IPS-18c (cell line): ENCODE data around the gene RABEP2.
"Not testable (repeated sequence)": the region's sequence is repeated elsewhere in the genome, so short reads cannot be mapped to it uniquely, and the experiment has no call there.

ENCODE experiments used
- H3K4me3 ChIP-seq: 2 replicates; pipeline ENCODE4 v1.7.0; 2013; ENCODE audit warnings: low read depth, mild to moderate bottlenecking, low read length, moderate library complexity; ENCODE audit not compliant: insufficient read depth
- H3K9me3 ChIP-seq: one replicate; pipeline ENCODE4 v1.6.1; 2013; ENCODE audit warnings: mild to moderate bottlenecking, low read length, moderate library complexity; ENCODE audit not compliant: control insufficient read depth, insufficient read depth

The RABEP2 gene

GRCh38 chr16:28891964-28892890 is 32.8 kb downstream of the RABEP2 start:
- Histone ChIP-seq H3K4me3 (no peak overlapping the region), H3K9me3 (no peaks in the 10 kb centered on the region)

- H3K9me3 ChIP-seq, H3K4me3 ChIP-seq: not testable (repeated sequence)
Observed at GRCh38 chr16:28890355-28890754, 34.7 kb downstream of the RABEP2 start.

DNA sequence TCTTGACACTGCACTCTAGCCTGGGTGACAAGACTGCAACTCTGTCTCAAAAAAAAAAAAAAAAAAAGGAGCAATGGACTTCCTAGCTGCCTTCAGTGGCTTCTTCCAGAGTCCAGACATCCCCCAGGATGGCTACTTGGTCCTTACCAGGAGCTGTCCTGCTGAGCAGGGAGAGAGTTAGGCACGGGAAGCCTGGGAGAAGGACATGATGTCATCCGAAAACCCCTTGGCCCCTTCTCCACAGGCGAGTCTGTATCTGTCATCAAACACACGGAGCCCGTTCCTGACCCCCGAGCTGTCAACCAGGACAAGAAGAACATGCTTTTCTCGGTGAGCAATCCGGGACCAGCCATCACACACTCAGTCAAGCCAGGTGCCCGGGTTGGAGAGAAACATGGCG is 38.1 kb downstream of the RABEP2 start:
- no peaks in the 10 kb centered on the region for H3K9me3 ChIP-seq
- H3K4me3 ChIP-seq, result no peak overlapping the region

DNA sequence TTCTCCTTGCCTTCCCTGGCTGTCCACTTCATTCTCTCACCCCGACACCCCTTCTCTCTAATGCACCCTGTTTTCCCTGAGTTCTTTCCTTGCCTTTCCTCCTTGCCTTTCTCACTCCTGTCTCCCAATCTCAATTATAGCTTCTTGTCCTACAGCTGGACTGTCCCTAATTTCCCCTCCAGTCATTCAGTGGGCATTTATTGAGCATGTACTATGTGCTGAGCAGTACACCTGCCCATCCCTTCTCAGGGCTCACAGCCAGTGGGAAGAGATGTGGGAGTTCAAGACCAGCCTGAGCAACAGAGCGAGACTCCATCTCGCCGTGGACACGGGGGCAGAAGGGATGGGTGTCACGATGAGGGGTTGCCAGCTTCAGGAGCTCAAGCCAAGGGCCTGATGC is 41.0 kb downstream of the RABEP2 start:
- Histone ChIP-seq H3K9me3 (no peaks in the 10 kb centered on the region), H3K4me3 (no peak overlapping the region)

DNA sequence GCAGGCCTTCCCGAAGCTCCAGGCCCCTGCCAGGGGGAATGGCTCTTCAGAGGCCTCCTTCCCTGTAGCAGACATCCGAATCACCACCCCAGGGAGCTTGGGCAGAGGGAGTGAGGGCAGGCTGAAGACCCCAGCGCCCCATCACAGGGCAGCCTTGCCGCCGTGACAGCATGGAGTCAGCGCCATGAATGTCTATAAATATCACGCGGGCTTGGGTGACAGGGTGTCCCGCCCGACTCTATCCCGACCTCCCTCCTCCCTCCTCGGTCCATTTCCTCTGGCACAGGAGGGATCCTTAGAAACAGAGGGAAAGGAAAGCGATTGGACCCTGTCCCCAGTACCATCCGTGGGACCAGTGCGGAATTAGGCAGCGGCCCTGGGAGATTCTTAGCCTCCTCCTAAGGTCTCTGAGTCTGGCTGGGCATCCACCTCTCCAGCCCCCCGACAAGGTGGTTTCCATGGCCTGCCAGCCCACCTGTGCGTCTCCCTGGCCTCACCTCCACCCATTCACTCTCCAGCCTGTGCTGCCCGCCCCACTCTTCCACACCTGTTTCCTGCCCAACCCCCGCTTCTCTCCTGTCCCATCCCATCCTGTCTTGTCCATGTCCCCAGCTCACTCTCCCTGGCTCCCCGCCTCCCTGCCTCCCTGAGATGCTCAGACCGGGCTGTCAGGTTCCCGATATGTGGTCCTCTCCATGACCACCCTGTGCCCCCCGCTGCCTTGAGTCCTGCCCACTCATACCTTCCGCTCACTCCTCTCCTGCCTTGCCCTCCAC is 41.6 kb downstream of the RABEP2 start:
- Histone ChIP-seq H3K9me3 (no peaks in the 10 kb centered on the region), H3K4me3 (no peak overlapping the region)

DNA sequence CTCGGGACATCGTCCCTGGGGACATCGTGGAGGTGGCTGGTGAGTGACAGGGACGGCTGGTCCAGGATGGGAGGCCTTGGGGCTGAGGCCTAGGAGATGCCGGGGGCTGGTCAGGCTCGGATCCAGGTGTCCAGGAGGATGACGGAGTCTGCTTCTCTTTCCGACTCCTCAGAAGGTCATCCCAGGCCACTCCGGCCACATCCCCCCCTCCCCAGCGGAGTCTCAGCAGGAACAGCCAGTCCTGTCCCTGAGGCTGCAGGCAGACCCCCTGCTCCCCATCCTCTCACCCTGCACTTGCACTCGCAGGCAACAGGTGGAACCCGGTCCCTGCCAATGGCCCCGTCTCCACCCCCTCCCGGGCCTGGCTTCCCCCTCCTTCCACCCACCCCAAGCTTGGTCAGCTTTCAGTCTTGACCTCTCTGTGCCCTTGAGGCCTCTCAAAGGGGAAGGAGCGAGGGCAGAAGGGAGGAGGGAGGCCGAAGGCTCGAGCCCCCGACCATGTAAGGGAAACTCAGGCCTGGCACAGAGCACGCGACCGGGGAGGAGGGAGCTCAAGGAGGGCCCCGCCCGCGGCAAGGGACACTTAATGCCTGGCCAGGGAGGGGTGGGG is 42.4 kb downstream of the RABEP2 start:
- H3K4me3 ChIP-seq, result no peak overlapping the region
- no peaks in the 10 kb centered on the region for H3K9me3 ChIP-seq

GRCh38 chr16:28881565-28881964 is 43.5 kb downstream of the RABEP2 start:
- H3K4me3 ChIP-seq, result not testable (repeated sequence)

DNA sequence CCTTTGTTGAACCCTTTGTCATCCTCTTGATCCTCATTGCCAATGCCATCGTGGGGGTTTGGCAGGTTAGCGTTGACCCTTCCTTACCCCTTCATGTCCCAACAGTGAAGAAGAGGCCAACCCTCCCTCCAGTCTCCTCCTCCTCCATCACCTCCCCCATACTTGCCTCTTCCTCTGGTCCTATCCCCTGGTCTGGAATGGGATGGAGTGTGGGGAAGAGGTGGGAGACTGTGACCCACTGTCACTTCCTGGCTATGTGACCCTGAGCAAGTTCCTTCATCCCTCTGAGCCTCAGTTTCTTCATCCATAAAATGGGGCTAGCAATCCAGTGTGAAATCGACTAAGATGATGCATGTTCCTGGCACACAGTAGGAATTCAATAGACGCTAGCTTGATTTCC is 44.1 kb downstream of the RABEP2 start:
- H3K4me3 ChIP-seq, result peak overlapping the region; percentile 59; the same call in 1 of the 2 replicates
- H3K9me3 ChIP-seq, result no peaks in the 10 kb centered on the region

More at GRCh38 chr16:28881565-28881964, 43.5 kb downstream of the RABEP2 start:
- not testable (repeated sequence) for H3K9me3 ChIP-seq

DNA sequence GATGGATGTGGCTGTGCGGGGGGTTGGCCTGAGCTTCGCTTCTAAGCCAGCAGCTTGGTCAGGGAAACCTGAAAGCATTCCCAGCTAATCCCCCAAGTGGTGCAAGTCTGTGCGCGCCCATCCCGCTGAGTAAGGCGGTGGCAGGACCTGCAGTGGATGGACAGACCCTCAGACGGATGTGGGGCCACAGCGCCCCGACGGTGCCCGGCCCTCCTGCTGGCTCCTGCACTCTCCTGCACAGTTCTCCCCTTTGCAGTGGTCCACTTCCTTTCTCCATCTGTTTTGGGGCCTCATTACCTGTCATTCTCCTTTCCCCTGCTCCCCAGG is 44.5 kb downstream of the RABEP2 start:
- H3K4me3 ChIP-seq, result peak overlapping the region; percentile 59
- H3K9me3 ChIP-seq, result no peaks in the 10 kb centered on the region

- Histone ChIP-seq H3K9me3 (no peaks in the 10 kb centered on the region), H3K4me3 (peak overlapping the region; percentile 83)
Observed at GRCh38 chr16:28879841-28880588, 45.0 kb downstream of the RABEP2 start.

DNA sequence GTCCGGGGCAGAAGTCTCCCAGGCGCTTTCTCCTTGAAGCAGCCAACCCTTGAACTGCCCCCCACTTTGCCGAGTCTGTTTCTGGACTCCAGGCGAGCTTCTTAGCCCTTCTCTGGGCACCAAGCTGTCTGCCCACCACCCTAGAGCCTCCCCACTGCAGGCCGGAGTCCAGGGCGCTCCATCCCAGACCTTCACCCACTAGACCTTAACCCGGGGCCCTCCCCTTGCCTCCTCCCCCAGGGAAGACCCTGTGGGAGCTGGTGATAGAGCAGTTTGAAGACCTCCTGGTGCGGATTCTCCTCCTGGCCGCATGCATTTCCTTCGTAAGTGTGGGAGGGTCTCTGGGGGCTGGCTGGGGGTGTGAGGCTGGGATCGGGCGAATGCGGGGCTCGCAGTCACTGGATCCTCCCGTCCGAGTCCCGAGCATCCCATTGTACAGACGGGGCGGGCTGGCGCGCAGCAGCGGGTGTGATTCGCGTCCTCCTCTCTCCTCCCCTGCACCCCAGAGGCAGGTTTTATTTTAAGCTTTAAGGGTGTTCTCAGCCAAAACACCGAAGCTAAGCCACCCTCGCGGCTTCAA is 45.7 kb downstream of the RABEP2 start:
- peak overlapping the region; percentile 83 for H3K4me3 ChIP-seq
- no peaks in the 10 kb centered on the region for H3K9me3 ChIP-seq

GRCh38 chr16:28878083-28878926 is 46.7 kb downstream of the RABEP2 start, which contains the start of gene ATP2A1:
TSS of gene ATP2A1 (plus strand) at chr16:28878488. CDS start at chr16:28878672, 184 bp downstream.
- peak within 1 kb of the TSS; percentile 83 for H3K4me3 ChIP-seq
- no peaks in the 10 kb centered on the region for H3K9me3 ChIP-seq

DNA sequence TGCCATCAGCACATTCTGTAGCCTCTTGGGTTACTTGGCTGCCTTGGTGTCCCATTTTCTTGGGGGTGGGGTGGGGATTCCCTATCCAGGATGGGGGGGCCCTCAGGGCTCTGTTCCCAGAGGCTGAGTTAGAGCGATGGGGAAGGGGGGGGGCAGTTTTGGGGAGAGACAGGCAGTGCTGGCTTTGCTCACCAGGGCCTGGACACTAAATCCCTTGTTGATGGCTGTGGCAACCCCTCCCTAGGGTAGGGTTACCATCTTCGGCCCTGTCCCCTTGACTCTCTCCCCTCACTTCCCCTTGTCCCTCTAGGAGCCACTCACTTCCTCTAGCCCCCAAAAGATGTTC is 47.4 kb downstream of the RABEP2 start:
- no peak overlapping the region for H3K4me3 ChIP-seq
- no peaks in the 10 kb centered on the region for H3K9me3 ChIP-seq

DNA sequence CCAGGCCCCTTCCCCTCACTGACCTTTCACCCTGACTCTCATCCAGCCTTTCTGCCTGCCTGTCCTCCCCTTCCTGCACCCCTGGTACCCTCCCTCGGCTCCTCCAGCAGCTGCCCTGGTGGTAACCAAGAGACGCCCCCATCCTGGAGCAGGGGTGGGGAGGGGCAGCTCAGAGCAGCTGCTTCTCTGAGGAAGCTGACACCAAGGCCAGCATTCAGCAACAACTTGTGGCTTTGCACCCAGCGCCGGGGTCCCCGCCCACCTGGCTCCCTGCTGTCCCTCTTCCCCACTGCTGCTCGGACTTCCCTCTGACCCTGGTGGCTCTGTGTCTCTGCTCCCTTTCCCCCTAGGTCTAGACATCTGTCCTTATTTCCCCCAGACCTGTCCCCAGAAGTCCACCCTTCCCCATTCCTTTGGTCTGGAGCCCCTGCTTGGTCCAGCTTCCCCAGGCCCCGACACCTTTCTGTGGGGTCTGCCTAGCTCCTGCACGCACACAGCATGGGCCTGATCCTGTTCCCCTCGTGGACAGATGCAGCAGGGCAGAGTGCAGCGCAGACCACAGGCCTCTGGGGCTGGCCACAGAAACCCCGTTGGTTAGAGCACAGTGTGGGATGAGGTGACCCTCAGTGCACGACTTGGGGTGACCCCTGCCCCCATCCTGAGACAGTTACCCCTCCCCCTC is 47.9 kb downstream of the RABEP2 start:
- Histone ChIP-seq H3K4me3 (no peak overlapping the region), H3K9me3 (no peaks in the 10 kb centered on the region)

GRCh38 chr16:28876019-28876659 is 48.9 kb downstream of the RABEP2 start:
- Histone ChIP-seq H3K4me3 (no peak overlapping the region), H3K9me3 (no peaks in the 10 kb centered on the region)
